Measurements from ENCODE around the gene COL4A3. TPM values are rescaled to one million over a fixed set of nuclear protein-coding genes. Genes with fewer than 3 reads are reported as not detected.

COL4A3 gene
- total RNA-seq, 1 donor from 2014 or later = 0.32 TPM

- no peak overlapping the region for H3K4me3 Mint-ChIP-seq (ENCODE audit: unreplicated experiment)
- DNase-seq (ENCODE audit: extremely low spot score, unreplicated experiment) = no peak
- no peaks in the 10 kb centered on the region for H3K27me3 Mint-ChIP-seq (ENCODE audit: unreplicated experiment)
- H3K9me3 Mint-ChIP-seq (ENCODE audit: unreplicated experiment) = peaks cover 4% of the 10 kb centered on the region
- H3K4me1 Mint-ChIP-seq (ENCODE audit: unreplicated experiment) = peaks cover 14% of the 10 kb centered on the region
- no peak overlapping the region for H3K27ac Mint-ChIP-seq (ENCODE audit: unreplicated experiment)
- no peaks in the 10 kb centered on the region for H3K36me3 Mint-ChIP-seq (ENCODE audit: unreplicated experiment)
- TF ChIP-seq CTCF (IDR thresholded peaks at IDR 0.05) = no peak
These were observed 18.3 kb downstream of the COL4A3 start for GRCh38 chr2:227182765-227183164.

GRCh38 chr2:227183657-227184367 lies 19.4 kb downstream of the COL4A3 start:
- no peak for DNase-seq (ENCODE audit: extremely low spot score, unreplicated experiment)

GRCh38 chr2:227185615-227186232 lies 21.3 kb downstream of the COL4A3 start:
- no peaks in the 10 kb centered on the region for H3K36me3 Mint-ChIP-seq (ENCODE audit: unreplicated experiment)
- no peaks in the 10 kb centered on the region for H3K27me3 Mint-ChIP-seq (ENCODE audit: unreplicated experiment)
- H3K4me1 Mint-ChIP-seq (ENCODE audit: unreplicated experiment) = peaks cover 13% of the 10 kb centered on the region

More at GRCh38 chr2:227183657-227184367, 19.4 kb downstream of the COL4A3 start:
- H3K4me3 Mint-ChIP-seq (ENCODE audit: unreplicated experiment) = no peak overlapping the region
- H3K27me3 Mint-ChIP-seq (ENCODE audit: unreplicated experiment) = no peaks in the 10 kb centered on the region
- peaks cover 21% of the 10 kb centered on the region for H3K4me1 Mint-ChIP-seq (ENCODE audit: unreplicated experiment)
- H3K36me3 Mint-ChIP-seq (ENCODE audit: unreplicated experiment) = no peaks in the 10 kb centered on the region
- H3K9me3 Mint-ChIP-seq (ENCODE audit: unreplicated experiment) = peaks cover 4% of the 10 kb centered on the region
- no peak overlapping the region for H3K27ac Mint-ChIP-seq (ENCODE audit: unreplicated experiment)
- no peak for TF ChIP-seq CTCF (IDR thresholded peaks at IDR 0.05)

GRCh38 chr2:227186751-227187150 lies 22.3 kb downstream of the COL4A3 start:
- Mint-ChIP-seq H3K27me3 (ENCODE audit: unreplicated experiment) (no peaks in the 10 kb centered on the region), H3K4me1 (ENCODE audit: unreplicated experiment) (peaks cover 11% of the 10 kb centered on the region), H3K9me3 (ENCODE audit: unreplicated experiment) (peaks cover 4% of the 10 kb centered on the region), H3K27ac (ENCODE audit: unreplicated experiment) (no peak overlapping the region), H3K4me3 (ENCODE audit: unreplicated experiment) (no peak overlapping the region), H3K36me3 (ENCODE audit: unreplicated experiment) (no peaks in the 10 kb centered on the region)
- DNase-seq (ENCODE audit: extremely low spot score, unreplicated experiment) = no peak
- no peak for TF ChIP-seq CTCF (IDR thresholded peaks at IDR 0.05)

More at GRCh38 chr2:227185615-227186232, 21.3 kb downstream of the COL4A3 start:
- H3K27ac Mint-ChIP-seq (ENCODE audit: unreplicated experiment) = no peak overlapping the region
- TF ChIP-seq CTCF (IDR thresholded peaks at IDR 0.05) = no peak
- H3K4me3 Mint-ChIP-seq (ENCODE audit: unreplicated experiment) = no peak overlapping the region
- DNase-seq (ENCODE audit: extremely low spot score, unreplicated experiment) = no peak
- peaks cover 4% of the 10 kb centered on the region for H3K9me3 Mint-ChIP-seq (ENCODE audit: unreplicated experiment)

GRCh38 chr2:227188292-227188691 lies 23.9 kb downstream of the COL4A3 start:
- Mint-ChIP-seq H3K36me3 (ENCODE audit: unreplicated experiment) (no peaks in the 10 kb centered on the region), H3K27ac (ENCODE audit: unreplicated experiment) (no peak overlapping the region), H3K4me1 (ENCODE audit: unreplicated experiment) (peaks cover 11% of the 10 kb centered on the region), H3K27me3 (ENCODE audit: unreplicated experiment) (no peaks in the 10 kb centered on the region), H3K9me3 (ENCODE audit: unreplicated experiment) (peaks cover 4% of the 10 kb centered on the region), H3K4me3 (ENCODE audit: unreplicated experiment) (no peak overlapping the region)
- no peak for DNase-seq (ENCODE audit: extremely low spot score, unreplicated experiment)
- no peak for TF ChIP-seq CTCF (IDR thresholded peaks at IDR 0.05)

All from osteocyte (in vitro differentiated cells).